HepG2 (cell line): ENCODE measurements around the gene FRAS1. TPM values are rescaled to one million over a fixed set of nuclear protein-coding genes. Genes with fewer than 3 reads are reported as not detected.

Source experiments
- HINFP ChIP-seq: sonication (generic); formaldehyde crosslinking; IDR thresholded peaks from 2 replicates; pipeline ENCODE4 v1.4.0; 2020; ENCODE audit warnings: low read depth, mild to moderate bottlenecking, missing genetic modification reagents
- HOXA7 ChIP-seq: sonication (generic); formaldehyde crosslinking; IDR thresholded peaks from 2 replicates; pipeline ENCODE4 v1.8.1; 2022; ENCODE audit warnings: mild to moderate bottlenecking, missing genetic modification reagents, moderate library complexity
- JDP2 ChIP-seq: sonication (generic); formaldehyde crosslinking; IDR thresholded peaks from 2 replicates; pipeline ENCODE4 v1.8.1; 2022; ENCODE audit warnings: missing genetic modification reagents, borderline replicate concordance
- NCOA2 ChIP-seq: sonication (generic); formaldehyde crosslinking; IDR thresholded peaks from 2 replicates; pipeline ENCODE4 v1.8.0; 2022; ENCODE audit warnings: inconsistent platforms
- ZBTB10 ChIP-seq: sonication (generic); formaldehyde crosslinking; IDR thresholded peaks from 2 replicates; pipeline ENCODE4 v1.4.0; 2020; ENCODE audit warnings: missing genetic modification reagents, borderline replicate concordance
- ZNF281 ChIP-seq: sonication (generic); formaldehyde crosslinking; IDR thresholded peaks from 2 replicates; pipeline ENCODE4 v1.4.0; 2020; ENCODE audit warnings: missing genetic modification reagents, borderline replicate concordance
- ZNF761 ChIP-seq: sonication (generic); formaldehyde crosslinking; conservative IDR thresholded peaks from 2 replicates; pipeline ENCODE4 v1.4.0; 2020; ENCODE audit warnings: mild to moderate bottlenecking, missing genetic modification reagents
- ZSCAN22 ChIP-seq: sonication (generic); formaldehyde crosslinking; IDR thresholded peaks from 2 replicates; pipeline ENCODE4 v1.4.0; 2020; ENCODE audit warnings: mild to moderate bottlenecking, missing genetic modification reagents
- polyA plus RNA-seq, 8 experiments: library from polyadenylated mRNA; depleted of rRNA in 3 of 8; stranded (reverse) in 7 of 8; unstranded in 1 of 8; fragments of >200 nt; fragmentation: Illumina TruSeq in 4 of 8; extraction: Trizol in 4 of 8; gene quantifications; 2 replicates each; pipeline versions ENCODE4 v1.2.1 to v1.2.3, GENCODE V29; 2011 to 2016; ENCODE audit warnings: low read depth in 4 of 8, missing spikeins in 1 of 8, mixed read lengths in 1 of 8; ENCODE audit not compliant: insufficient read depth in 1 of 8
- total RNA-seq, 5 experiments: library from RNA; depleted of rRNA; stranded (reverse); fragments of >200 nt; fragmentation: Illumina TruSeq; extraction: Trizol; gene quantifications; 2 replicates each; pipeline ENCODE4 v1.2.3, GENCODE V29; 2016; ENCODE audit warnings: low read depth in 1 of 5

FRAS1 gene
- total and polyA plus RNA-seq, 2 of the 13 experiments (the other 11 are each of a cell fraction or from before 2014, with no cell fraction given), result 22.5 to 31.6 TPM

GRCh38 chr4:78410676-78411075, 353.6 kb downstream of the FRAS1 start (continued):
- no peak for TF ChIP-seq ZBTB10
- no peak for TF ChIP-seq ZNF281 (CRISPR knock-in tag)
- no peak for TF ChIP-seq HINFP (CRISPR knock-in tag)
- TF ChIP-seq ZSCAN22, result no peak
- no peak for TF ChIP-seq NCOA2 (CRISPR knock-in tag)
- TF ChIP-seq JDP2, result no peak
- TF ChIP-seq ZNF761 (CRISPR knock-in tag), result no peak
- TF ChIP-seq HOXA7 (CRISPR knock-in tag), result no peak
